HL-60 (cell line): ENCODE measurements around the gene TAB2.

Experiments
- DNase-seq, 2 experiments: peaks; one replicate each; pipeline ENCODE4 v3.0.0-alpha.2; 2010 to 2020; ENCODE audit warnings: low read depth in 1 of 2, low spot score in 1 of 2
- H3K27ac ChIP-seq: fragments of 250-450 bp; sonication (Bioruptor Pico); replicated peaks from 2 replicates; pipeline ENCODE4 v1.5.1; 2020; ENCODE audit warnings: mild to moderate bottlenecking, moderate library complexity
- H3K27me3 ChIP-seq: fragments of 250-450 bp; sonication (Bioruptor Pico); 2 replicates; pipeline ENCODE4 v1.5.1; 2021; ENCODE audit warnings: mild to moderate bottlenecking, moderate library complexity; ENCODE audit not compliant: insufficient read depth, poor library complexity, severe bottlenecking
- H3K4me3 ChIP-seq: replicated peaks from 2 replicates; pipeline ENCODE4 v1.5.1; 2011; ENCODE audit warnings: mild to moderate bottlenecking, control low read depth, low read length; ENCODE audit not compliant: insufficient read depth
- GABPA ChIP-seq: IDR thresholded peaks from 2 replicates; pipeline ENCODE4 v1.6.1; 2012; ENCODE audit warnings: low read depth
- POLR2AphosphoS5 ChIP-seq: IDR thresholded peaks from 2 replicates; pipeline ENCODE4 v1.6.1; 2012; ENCODE audit warnings: low read depth
- SPI1 ChIP-seq: IDR thresholded peaks from 2 replicates; pipeline ENCODE4 v1.6.1; 2012; ENCODE audit warnings: low read depth, mild to moderate bottlenecking, borderline replicate concordance
- TF ChIP-seq, protein P1 (sequence below): IDR thresholded peaks from one replicate; pipeline ENCODE4 v1.5.1; 2011; ENCODE audit warnings: low read length, control low read depth, inconsistent platforms; ENCODE audit not compliant: insufficient read depth
- TF ChIP-seq, protein P2 (sequence below): IDR thresholded peaks from 2 replicates; pipeline ENCODE4 v1.6.1; 2012; ENCODE audit warnings: low read depth; ENCODE audit not compliant: insufficient replicate concordance

TAB2 gene

GRCh38 chr6:149289192-149289781, 28.2 kb upstream of the TAB2 start:
- Histone ChIP-seq H3K4me3 (no peak overlapping the region), H3K27me3 (no peaks in the 10 kb centered on the region), H3K27ac (no peak overlapping the region)
- TF ChIP-seq, protein P1, sequence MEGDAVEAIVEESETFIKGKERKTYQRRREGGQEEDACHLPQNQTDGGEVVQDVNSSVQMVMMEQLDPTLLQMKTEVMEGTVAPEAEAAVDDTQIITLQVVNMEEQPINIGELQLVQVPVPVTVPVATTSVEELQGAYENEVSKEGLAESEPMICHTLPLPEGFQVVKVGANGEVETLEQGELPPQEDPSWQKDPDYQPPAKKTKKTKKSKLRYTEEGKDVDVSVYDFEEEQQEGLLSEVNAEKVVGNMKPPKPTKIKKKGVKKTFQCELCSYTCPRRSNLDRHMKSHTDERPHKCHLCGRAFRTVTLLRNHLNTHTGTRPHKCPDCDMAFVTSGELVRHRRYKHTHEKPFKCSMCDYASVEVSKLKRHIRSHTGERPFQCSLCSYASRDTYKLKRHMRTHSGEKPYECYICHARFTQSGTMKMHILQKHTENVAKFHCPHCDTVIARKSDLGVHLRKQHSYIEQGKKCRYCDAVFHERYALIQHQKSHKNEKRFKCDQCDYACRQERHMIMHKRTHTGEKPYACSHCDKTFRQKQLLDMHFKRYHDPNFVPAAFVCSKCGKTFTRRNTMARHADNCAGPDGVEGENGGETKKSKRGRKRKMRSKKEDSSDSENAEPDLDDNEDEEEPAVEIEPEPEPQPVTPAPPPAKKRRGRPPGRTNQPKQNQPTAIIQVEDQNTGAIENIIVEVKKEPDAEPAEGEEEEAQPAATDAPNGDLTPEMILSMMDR = no peak
- TF ChIP-seq SPI1 = no peak
- TF ChIP-seq GABPA = no peak
- TF ChIP-seq, protein P2, sequence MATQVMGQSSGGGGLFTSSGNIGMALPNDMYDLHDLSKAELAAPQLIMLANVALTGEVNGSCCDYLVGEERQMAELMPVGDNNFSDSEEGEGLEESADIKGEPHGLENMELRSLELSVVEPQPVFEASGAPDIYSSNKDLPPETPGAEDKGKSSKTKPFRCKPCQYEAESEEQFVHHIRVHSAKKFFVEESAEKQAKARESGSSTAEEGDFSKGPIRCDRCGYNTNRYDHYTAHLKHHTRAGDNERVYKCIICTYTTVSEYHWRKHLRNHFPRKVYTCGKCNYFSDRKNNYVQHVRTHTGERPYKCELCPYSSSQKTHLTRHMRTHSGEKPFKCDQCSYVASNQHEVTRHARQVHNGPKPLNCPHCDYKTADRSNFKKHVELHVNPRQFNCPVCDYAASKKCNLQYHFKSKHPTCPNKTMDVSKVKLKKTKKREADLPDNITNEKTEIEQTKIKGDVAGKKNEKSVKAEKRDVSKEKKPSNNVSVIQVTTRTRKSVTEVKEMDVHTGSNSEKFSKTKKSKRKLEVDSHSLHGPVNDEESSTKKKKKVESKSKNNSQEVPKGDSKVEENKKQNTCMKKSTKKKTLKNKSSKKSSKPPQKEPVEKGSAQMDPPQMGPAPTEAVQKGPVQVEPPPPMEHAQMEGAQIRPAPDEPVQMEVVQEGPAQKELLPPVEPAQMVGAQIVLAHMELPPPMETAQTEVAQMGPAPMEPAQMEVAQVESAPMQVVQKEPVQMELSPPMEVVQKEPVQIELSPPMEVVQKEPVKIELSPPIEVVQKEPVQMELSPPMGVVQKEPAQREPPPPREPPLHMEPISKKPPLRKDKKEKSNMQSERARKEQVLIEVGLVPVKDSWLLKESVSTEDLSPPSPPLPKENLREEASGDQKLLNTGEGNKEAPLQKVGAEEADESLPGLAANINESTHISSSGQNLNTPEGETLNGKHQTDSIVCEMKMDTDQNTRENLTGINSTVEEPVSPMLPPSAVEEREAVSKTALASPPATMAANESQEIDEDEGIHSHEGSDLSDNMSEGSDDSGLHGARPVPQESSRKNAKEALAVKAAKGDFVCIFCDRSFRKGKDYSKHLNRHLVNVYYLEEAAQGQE = no peak
- no peak for TF ChIP-seq POLR2AphosphoS5
- DNase-seq = no peak

DNA sequence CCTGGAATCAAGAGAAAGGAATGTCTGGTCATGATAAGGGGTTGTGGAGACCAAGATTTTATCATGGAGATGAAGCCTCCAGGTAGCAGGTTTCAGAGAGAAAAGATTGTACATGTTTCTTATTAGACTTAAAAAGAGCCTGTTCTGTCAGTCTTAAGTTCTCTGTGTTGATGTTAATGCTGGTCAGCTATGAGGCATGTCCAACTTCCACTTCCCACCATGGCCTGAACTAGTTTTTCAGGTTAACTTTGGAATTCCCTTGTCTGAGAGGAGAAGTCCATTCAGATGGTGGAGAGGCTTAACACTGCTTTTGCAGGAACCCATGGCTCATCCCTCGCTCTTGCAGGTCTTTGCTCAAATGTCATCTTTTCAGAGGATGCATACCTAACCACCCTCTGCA, 27.5 kb upstream of the TAB2 start:
- H3K4me3 ChIP-seq = no peak overlapping the region

DNA sequence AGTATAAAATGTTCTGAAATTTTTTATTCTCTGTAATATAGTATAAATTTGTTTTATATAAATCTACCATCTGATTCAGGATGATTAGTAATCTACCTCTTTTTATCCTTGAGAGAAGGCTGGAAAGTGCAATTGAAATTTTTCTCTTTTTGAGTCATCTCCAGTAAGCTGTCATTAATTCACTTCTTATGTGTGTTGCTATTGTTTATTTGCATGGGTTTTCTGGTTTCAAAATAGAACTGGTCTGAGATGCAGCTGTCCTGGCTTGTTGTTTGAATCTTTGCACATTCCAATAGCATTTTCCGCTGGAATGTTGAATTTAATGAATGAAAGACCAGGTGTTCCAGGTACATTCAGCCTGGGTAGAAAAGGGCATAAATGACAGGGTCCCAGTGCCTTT, 24.3 kb upstream of the TAB2 start:
- Histone ChIP-seq H3K4me3 (no peak overlapping the region), H3K27me3 (no peaks in the 10 kb centered on the region), H3K27ac (no peak overlapping the region)
- TF ChIP-seq GABPA (no peak), SPI1 (no peak), POLR2AphosphoS5 (no peak)
- TF ChIP-seq, protein P2 = no peak
- TF ChIP-seq, protein P1 = no peak
- no peak for DNase-seq

More for the DNA sequence above, 27.5 kb upstream of the TAB2 start:
- no peak for DNase-seq
- no peak overlapping the region for H3K27ac ChIP-seq
- no peaks in the 10 kb centered on the region for H3K27me3 ChIP-seq
- TF ChIP-seq, protein P2 = no peak
- TF ChIP-seq, protein P1 = no peak
- TF ChIP-seq POLR2AphosphoS5 (no peak), GABPA (no peak), SPI1 (no peak)
